ENCODE results near the gene KYNU.

The KYNU gene

GRCh38 chr2:142973160-142973821 lies 95.8 kb downstream of the KYNU start:
- no peak for DNase-seq

DNA sequence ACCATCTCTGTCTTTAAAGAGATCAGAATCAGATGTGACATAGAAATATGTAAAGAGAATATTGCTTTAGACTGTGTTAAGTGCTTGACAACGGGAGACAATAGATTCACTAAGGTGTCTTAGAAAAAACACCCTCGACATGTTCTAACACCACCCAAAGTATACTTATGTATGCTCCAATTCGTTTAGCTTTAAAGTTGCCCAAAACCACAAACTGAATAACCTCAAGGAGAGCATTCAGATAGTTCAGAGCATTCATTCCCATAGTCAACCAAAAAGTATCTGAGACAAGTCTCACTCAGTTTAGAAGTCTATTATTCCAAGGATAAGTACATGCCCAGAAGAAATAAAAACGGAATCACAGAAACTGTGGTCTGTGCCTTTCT lies 96.4 kb downstream of the KYNU start:
- no peak for DNase-seq

- DNase-seq: no peak
Observed at GRCh38 chr2:142974288-142975024, 97.0 kb downstream of the KYNU start.

DNA sequence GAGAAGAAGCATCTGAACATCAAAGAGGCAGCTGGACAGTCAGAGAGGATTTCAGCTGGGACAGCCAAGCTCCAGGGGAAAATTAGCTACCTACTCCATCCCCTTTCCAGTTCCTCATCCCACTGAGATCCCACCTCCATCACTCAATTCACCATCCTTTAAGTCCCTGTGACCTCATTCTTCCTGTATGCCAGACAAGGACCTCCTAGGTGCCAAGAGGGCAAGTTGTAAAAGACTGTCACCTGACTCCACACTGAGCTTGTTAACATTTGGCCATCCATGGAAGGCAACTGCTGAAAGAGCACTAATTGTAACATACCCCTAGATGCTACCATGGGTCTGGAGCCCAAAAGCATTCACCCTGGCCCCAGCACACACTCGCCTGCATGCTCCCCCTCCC lies 97.8 kb downstream of the KYNU start:
- no peak for DNase-seq

DNA sequence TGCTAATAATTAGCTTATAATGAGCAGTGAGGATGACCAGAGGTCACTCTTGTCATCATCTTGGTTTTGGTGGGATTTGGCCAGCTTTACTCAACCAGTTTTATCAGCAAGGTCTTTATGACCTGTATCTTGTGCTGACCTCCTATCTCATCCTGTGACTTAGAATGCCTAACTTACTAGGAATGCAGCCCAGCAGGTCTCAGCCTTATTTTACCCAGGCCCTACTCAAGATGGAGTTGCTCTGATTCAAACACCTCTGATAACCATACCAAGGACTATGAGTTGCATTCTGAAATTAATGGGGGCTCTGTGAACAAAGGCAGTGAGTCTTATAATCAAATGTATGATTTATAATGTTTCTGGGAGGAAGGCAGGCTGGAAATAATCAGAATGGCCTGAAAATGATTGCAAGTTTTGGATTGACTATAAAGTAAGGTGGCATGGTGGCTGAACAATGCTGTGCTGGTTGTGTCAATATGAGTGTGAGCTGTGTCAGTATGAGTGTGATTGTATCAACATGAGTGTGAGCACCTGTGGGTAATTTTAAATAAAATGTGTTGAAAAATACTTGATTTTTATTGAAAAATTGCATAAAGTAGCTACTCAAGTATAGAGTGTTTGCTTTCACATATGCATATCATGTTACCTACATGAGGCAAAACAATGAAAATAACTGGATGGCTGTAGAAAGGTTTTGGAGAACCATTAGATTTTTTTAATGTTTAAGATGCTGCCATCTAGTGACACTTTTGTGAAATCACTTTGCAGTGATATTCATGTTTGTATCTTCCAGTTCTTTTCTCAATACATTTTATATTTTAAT lies 103.0 kb downstream of the KYNU start:
- no peak for DNase-seq

GRCh38 chr2:142981069-142981378 lies 103.6 kb downstream of the KYNU start:
- no peak for DNase-seq

- no peak for DNase-seq
Observed at GRCh38 chr2:142981756-142982155, 104.3 kb downstream of the KYNU start.

- no peak for DNase-seq
Observed at GRCh38 chr2:142983174-142983573, 105.7 kb downstream of the KYNU start.

GRCh38 chr2:142984657-142985056 lies 107.2 kb downstream of the KYNU start:
- DNase-seq: no peak

- DNase-seq: no peak
Observed at GRCh38 chr2:142987044-142987443, 109.6 kb downstream of the KYNU start.

DNA sequence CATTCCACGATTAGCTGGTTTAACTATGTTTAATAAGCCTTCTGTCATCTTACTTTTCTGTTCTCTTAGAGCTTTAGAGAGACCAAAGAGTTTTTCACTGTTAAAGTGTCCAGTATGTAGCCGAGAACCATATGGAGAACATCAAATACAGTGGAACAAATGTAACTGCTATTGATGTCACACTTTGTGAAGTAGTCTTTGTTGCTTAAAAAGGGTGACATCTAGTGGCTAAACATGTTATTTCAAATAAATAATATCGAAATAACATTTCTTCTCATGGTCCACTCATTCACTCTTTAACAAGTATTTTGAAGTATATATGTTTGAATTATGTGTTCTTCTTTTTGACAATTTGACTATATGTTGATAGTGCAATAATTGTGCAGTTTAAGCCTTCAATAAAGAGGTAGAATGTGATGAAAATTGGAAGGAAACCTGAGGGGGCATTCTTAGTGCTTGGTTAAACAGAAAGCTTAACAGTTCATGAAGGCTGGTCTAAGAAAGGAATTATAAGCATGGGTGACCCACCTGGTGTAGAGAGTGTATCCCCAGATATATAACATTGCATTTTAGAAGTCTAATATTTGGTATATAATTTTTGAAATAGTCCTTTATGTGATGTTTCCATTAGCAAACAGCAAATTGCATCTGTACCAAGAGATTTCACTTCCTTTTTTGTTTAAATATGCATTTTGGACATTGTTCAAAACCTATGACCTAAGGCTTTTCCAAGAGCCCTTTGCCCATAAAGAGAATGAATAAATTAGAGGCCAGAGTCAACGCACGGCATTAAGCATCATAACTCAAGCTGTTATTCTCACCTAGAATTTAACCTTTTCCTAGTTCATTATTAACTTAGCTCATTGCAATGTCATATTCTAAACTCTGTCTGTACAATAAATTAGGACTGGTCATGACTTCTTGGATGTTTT lies 112.1 kb downstream of the KYNU start:
- no peak for DNase-seq

DNA sequence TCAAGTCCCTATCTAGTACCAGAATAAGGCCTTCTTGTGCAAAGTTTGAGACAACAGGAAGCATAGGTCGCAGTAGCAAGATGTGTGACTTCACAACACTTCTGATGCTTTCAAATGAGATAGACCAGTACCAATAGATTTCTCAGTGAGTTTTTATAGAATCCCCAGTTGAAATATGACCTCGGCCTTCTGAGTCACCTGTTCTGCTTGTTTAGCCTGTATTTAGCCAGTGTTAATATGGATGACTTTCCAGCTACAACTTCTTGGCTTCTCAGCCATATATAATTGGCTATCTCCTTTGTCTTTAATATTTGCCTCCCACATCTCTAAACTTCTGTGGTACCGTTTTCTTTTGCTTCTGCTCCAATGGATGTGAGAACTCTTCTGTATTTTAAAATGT lies 113.8 kb downstream of the KYNU start:
- no peak for DNase-seq

DNA sequence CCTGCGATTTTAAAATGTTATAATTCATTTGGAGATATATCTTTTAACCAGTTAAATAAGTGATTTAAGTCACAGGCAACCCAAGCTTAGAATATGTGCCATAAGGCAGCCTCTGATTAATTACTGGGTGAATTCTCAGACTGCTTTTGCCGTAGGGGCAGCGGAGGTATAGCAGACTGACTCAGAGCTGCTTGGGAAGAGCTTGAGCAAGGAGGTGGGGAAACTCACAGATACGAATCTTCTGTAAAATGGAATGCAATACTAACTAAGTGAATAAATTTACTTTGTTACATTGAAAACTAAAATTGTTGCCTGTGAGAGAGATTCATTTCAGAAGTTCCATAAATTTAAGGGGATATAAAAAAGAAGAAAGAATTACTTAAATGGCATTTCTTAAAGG lies 115.4 kb downstream of the KYNU start:
- DNase-seq: no peak

DNA sequence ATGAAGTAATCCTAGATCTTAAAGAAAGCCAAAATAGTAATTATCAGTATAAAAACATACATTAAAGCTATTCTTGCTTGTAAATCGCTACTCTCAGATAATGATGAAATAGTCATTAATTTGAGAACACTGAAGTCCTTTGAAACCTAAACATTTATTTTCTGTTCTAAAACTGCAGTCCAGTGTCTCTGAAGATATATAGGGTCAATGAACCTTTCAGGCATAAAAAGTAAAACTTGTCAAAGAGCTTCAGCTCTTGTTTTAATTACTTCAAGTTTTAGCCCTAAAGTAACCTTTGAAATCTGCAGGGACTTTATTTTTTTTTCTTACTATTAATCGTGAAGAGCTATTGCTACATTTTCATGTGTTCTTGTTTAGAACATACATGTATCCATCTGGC lies 116.3 kb downstream of the KYNU start:
- no peak for DNase-seq

GRCh38 chr2:142994665-142995064 lies 117.2 kb downstream of the KYNU start:
- DNase-seq: no peak

GRCh38 chr2:142997231-142997630 lies 119.8 kb downstream of the KYNU start:
- DNase-seq: no peak

GRCh38 chr2:143000599-143000998 lies 123.1 kb downstream of the KYNU start:
- DNase-seq: no peak

DNA sequence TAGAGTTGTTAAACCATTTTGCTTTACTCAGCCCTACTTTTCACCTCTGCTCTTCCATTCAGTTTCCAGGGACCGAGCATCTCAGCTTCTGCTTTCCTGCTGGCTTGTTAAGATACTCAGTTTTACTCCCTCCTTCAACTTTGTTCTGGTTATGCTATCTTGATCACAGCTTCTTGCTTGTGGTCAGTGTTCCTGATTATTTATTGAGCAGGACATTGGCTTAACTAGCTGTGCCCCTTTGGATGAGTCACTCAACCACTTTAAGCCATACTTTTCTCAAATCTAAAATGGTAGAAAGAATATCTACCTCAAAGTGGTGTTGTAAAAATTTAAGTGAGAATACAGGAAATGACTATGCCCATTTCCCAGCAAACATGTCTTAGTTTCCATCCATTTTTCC lies 124.0 kb downstream of the KYNU start:
- DNase-seq: no peak

DNA sequence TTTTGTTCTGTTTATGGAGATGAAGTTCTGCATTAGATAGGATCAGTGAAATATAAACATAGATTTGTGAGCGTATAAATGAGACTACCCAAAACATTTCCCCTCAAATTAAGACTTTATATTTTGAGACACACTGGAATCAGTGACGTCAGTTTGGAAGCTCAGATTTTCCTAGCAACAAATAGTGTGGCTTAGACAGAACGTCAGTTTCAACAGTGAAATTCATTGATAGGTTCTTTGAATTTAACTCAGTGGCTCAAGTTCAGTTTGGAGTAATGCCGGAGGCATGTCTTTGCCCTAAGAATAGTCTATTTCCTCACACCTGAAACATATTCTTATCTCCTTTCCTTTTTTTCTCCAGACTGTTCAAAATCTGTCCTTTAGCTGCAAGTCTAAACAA lies 138.2 kb downstream of the KYNU start:
- DNase-seq: no peak

DNA sequence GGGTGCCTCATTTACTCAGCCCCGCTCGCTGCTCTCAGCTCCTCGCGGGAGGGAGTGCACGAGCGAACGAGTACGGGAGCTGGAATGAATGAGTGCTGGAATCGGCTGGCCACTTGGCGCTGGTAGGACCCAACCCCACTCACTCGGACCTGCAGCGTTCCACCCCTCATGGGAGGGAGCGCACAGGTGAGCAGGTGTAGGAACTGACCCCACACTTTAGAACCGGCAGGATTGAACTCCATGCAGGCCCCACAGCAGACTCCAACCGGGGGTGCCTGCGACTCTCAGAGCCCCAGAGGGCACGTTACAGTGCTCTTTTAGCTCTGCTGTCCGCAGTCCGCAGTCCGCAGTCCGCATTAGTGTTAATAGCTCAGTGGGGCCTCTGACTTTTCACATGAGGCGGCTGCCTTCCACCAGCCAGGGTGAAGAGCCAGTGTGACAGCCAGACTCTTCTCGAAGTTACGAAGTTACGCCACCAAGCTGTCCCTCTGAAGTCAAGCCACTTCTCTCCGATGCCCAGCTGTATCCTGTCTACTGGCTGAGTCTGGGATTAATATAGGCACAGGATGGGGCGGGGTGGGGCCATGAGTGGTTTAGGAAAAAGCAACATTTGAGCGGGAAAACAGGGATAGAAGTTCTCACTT lies 149.1 kb downstream of the KYNU start:
- no peak for DNase-seq

DNA sequence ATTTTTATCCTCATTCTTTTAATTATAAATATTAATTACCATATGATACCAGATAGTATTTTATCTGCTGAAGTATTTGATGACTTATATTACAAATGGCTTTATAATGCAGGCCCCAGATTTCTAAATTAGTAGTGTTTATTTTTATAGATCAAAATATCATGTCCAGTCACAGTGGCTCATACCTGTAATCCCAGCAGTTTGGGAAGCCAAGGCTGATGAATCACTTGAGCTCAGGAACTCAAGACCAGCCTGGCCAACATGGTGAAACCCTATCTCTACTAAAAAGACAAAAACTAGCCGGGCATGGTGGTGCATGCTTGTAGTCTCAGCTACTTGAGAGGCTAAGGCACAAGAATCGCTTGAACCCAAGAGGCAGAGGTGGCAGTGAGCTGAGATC lies 151.7 kb downstream of the KYNU start:
- no peak for DNase-seq

DNA sequence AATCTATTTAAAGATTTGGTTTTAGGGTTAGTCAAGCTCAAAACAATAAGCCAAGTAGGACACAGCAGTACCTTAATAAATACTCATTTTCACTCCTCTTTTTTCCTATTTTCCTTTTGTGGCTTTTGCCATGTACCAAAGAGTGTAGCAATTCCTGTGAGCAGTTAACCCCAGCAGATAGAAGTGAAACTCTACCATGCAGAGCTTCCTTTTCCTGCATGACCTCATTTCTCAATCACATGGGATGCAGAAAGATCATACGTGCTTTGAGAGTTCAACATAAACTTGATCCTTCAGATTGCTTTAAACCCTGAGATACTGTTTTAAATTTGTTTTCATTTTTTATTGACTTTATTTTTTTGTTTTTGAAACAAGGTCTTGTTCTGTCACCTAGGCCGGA lies 152.7 kb downstream of the KYNU start:
- no peak for DNase-seq

All from activated effector memory CD4-positive, alpha-beta T cell treated with Interleukin-2 at 50 U/mL for 16 hours (primary cell).